GM19438 (cell line): Measurements from ENCODE around the gene RPS6KA2.

Source experiments
- ATAC-seq: cut with Tn5 transposase; IDR thresholded peaks from one replicate; pipeline ENCODE4 v1.9.1; 2021; ENCODE audit warnings: low read depth; ENCODE audit not compliant: unreplicated experiment

RPS6KA2 gene

GRCh38 chr6:166439366-166440091 lies 187.5 kb downstream of the RPS6KA2 start:
- no peak for ATAC-seq

DNA sequence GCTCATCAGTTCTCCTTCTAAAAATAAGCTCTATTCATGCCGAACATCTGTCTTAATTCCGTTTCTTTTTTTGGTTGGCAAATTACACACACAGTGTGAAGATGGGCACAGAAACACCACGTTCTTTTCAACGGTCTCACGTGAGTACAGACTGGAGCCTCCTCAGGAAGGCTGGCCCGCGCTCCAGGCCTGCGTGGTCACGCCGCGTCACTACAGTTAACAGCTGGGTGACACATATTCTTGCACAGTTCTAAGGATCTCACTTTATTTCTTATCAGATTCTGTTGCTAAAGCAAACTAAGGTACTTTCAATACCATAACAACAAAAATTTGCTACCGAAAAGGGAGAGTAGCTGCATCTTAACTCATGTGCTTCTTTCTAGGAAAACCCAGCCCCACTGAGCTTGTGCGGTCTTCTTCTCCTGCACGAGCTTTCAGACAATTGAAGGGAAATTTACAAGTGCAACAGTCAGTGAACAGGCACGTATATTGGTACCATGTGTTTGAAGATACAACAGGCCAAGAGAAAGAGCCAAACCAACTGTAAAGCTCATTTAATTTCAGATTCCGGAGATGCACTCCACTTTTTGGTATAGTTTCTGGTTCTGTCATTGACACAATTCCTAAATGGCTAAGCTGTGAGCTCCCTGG lies 188.7 kb downstream of the RPS6KA2 start:
- no peak for ATAC-seq

- ATAC-seq, result no peak
Measured at GRCh38 chr6:166437661-166438060, 189.4 kb downstream of the RPS6KA2 start.

GRCh38 chr6:166436195-166437139 lies 190.6 kb downstream of the RPS6KA2 start:
- no peak for ATAC-seq

GRCh38 chr6:166435574-166435973 lies 191.5 kb downstream of the RPS6KA2 start:
- ATAC-seq, result no peak

- ATAC-seq, result no peak
Measured at GRCh38 chr6:166434336-166434735, 192.7 kb downstream of the RPS6KA2 start.

GRCh38 chr6:166433096-166433495 lies 194.0 kb downstream of the RPS6KA2 start:
- ATAC-seq, result no peak

DNA sequence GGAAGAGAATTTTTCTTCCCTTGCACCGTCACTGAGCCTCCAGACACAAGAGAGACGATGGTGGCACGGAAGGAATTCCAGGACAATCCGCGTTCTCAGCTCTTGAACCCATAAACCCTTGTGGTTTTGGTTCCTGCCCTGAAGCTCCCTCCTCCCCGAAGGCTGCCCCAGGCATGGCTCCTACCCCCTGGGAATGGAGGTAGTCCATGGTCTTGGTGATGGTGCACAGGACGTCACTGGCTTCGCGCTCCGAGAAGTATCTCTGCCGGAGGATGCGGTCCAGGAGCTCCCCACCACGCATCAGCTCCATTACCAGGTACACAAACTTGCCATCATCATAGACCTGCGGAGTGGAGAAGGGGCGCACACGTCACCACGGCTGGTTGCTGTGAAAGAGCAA lies 196.8 kb downstream of the RPS6KA2 start:
- ATAC-seq, result no peak

DNA sequence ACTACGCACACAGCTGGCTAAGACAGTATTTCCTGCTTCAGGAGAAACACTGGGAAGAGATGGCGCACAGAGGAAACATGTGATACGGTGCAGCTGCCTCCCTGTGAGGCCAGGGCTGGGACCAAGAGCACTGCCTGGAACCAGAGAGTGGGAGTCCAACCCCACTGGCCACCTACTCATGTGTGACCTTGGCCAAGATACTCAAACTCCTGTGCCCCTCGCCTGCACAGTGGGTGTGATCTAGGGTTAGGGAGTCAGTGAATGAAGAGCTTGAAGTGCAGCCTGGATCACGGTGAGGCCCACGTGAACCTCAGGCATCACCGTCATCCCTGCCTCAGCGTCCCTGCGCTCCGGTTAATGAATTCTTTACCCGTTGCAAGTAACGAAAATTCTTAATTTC lies 202.6 kb downstream of the RPS6KA2 start:
- ATAC-seq, result no peak

DNA sequence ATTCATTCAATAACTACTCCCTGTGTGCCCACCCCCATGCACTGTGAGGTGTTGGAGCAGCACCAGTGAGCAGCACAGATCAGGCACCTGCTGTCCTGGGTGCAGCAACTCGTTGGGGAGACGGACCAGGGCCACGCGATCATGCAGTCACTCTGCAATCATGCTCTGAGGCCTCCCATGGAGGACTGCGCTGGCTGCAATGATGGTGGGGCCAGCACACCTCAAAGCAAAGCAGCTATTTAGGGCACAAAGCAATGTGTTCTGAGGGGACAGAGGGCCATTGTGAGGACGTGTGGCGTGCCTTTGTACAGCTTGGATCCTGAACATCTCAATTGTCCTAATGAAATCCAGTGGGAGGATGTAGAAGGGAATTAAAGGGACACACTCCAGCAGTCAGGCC lies 203.3 kb downstream of the RPS6KA2 start:
- no peak for ATAC-seq

DNA sequence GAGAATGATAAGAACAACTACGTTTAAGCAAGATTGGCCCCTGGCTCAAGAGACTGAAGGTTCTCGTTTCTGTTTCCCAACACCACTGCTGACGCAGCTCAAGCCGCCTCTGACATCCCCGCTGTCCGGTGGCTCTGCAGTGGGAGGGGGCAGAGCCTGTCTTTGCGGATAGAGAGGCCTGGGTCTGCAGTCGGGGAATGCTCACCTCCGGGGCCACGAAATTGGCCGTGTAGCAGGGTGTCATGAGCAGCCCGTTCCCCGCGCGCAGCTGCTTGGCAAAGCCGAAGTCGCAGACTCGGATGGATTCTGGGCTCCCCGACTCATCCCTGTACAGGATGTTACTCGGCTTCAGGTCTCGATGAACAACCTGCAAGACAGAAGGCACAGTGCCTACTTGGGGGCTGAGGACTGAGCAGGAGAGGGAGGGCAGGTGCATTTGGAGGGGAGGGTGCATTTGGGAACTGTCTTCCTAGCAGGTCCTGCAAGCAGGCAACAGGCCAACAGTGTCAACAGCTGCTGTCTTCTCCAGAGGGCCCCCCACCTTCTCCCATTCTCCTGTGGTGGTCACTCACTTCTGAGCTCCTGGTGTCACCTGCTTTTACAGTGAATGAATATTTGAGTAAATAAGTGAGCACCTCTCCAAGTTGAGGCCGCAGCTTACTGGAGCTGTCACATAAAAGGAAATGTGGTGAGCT lies 203.9 kb downstream of the RPS6KA2 start:
- ATAC-seq, result no peak

- no peak for ATAC-seq
Measured at GRCh38 chr6:166422201-166422940, 204.7 kb downstream of the RPS6KA2 start.

GRCh38 chr6:166420351-166420750 lies 206.7 kb downstream of the RPS6KA2 start:
- no peak for ATAC-seq

- ATAC-seq, result peak; percentile 10
Measured at GRCh38 chr6:166419717-166420116, 207.3 kb downstream of the RPS6KA2 start.

- peak; percentile 95 for ATAC-seq
Measured at GRCh38 chr6:166419286-166419685, 207.8 kb downstream of the RPS6KA2 start.

GRCh38 chr6:166418691-166419143 lies 208.3 kb downstream of the RPS6KA2 start:
- ATAC-seq, result no peak

- no peak for ATAC-seq
Measured at GRCh38 chr6:166417285-166417691, 209.8 kb downstream of the RPS6KA2 start.

DNA sequence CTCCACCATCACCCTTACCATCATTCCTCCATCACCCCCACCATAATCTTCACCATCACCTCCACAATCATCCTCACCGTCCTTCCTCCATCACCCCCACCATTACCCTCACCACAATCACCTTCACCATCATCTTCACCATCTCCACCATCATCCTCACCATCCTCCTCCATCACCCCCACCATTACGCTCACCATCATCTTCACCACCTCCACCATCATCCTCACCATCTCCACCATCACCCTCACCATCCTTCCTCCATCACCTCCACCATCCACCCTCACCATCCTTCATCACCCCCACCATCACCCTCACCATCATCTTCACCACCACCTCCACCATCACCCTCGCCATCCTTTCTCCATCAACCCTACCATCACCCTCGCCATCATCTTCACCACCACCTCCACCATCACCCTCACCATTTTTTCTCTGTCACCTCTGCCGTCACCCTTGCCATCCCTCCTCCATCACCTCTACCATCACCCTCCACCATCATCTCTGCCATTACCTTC lies 211.2 kb downstream of the RPS6KA2 start:
- ATAC-seq, result no peak

DNA sequence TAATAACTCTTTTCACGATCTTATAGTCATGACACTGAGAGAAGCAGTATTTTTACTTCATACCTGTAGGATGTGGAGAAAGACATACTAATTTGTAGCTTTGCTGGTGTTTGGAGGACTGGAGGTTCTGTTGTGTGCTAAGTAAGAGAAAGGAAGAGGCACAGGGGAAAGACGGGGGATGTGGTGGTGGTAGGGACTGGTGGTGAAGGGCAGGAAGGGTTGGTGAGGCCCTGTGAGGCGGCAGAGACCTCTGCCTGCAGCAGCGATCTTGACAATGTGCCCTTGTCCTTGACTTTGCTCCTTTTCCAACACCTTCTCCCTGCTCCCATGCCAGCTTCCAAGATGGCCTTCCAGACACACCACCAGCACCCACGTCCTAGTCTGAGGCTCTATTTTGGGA lies 211.7 kb downstream of the RPS6KA2 start:
- ATAC-seq, result no peak
